Natural killer cell (primary cell): Measurements from ENCODE around the gene GALNT4. TPM values are rescaled to one million over a fixed set of nuclear protein-coding genes. Genes with fewer than 3 reads are reported as not detected.

Experiments
- ATAC-seq, 3 donors: fragments of 150-1000 bp in 2 of 3; fragments of 200-7000 bp in 1 of 3; cut with Tn5 transposase; 1 replicate in 1 of 3; 2 replicates in 2 of 3; pipeline ENCODE4 v1.10.0; 2021; ENCODE audit warnings: mild to moderate bottlenecking in 2 of 3, moderate library complexity in 2 of 3
- DNase-seq, 2 donors: peaks; one replicate each; pipeline versions ENCODE4 v3.0.0 to v3.0.0-alpha.2; 2013 to 2021; ENCODE audit warnings: mixed read lengths in 1 of 2
- H3K27ac ChIP-seq: one replicate; pipeline ENCODE4 v1.5.1; 2013; ENCODE audit warnings: mild to moderate bottlenecking, low read length
- H3K27me3 ChIP-seq: one replicate; pipeline ENCODE4 v1.6.1; 2013; ENCODE audit warnings: low read length; ENCODE audit not compliant: control insufficient read depth, insufficient read depth
- H3K36me3 ChIP-seq: one replicate; pipeline ENCODE4 v1.6.1; 2013; ENCODE audit warnings: low read length; ENCODE audit not compliant: control insufficient read depth, insufficient read depth
- H3K4me1 ChIP-seq: one replicate; pipeline ENCODE4 v1.6.1; 2013; ENCODE audit warnings: low read length; ENCODE audit not compliant: control insufficient read depth, insufficient read depth
- H3K4me3 ChIP-seq: one replicate; pipeline ENCODE4 v1.5.1; 2013; ENCODE audit warnings: low read length
- H3K9me3 ChIP-seq: one replicate; pipeline ENCODE4 v1.6.1; 2013; ENCODE audit warnings: low read length; ENCODE audit not compliant: control insufficient read depth, insufficient read depth
- H3K27ac Mint-ChIP-seq, 2 donors: one replicate each; pipeline ENCODE4 v1.8.0; 2022; ENCODE audit warnings: mild to moderate bottlenecking in 2 of 2, mixed read lengths in 2 of 2, moderate library complexity in 1 of 2
- H3K27me3 Mint-ChIP-seq, 2 donors: one replicate each; pipeline ENCODE4 v1.8.0; 2022; ENCODE audit warnings: low read depth in 2 of 2, mixed read lengths in 2 of 2
- H3K36me3 Mint-ChIP-seq: one replicate; pipeline ENCODE4 v1.8.0; 2022; ENCODE audit warnings: mixed read lengths
- H3K4me1 Mint-ChIP-seq, 2 donors: one replicate each; pipeline ENCODE4 v1.8.0; 2022; ENCODE audit warnings: mixed read lengths in 2 of 2
- H3K4me3 Mint-ChIP-seq: one replicate; pipeline ENCODE4 v1.8.0; 2022; ENCODE audit warnings: mild to moderate bottlenecking, moderate library complexity, mixed read lengths
- H3K9me3 Mint-ChIP-seq, 2 donors: one replicate each; pipeline ENCODE4 v1.8.0; 2022; ENCODE audit warnings: mixed read lengths in 2 of 2
- CTCF ChIP-seq: fragments of 200-600 bp; IDR thresholded peaks from one replicate; pipeline ENCODE4 v1.8.0; 2022; ENCODE audit warnings: antibody characterized with exemption
- WGBS: methylation state at CpG from one replicate; pipeline ENCODE4 v1.1.7; 2013; ENCODE audit warnings: missing lambda C conversion rate; ENCODE audit not compliant: insufficient coverage; 5-methylcytosine and 5-hydroxymethylcytosine counted together
- intact Hi-C: fragments of 100-400 bp; cut with micrococcal nuclease; formaldehyde crosslinking; loops from one replicate; pipeline ENCODE4 v1.14.2; 2022
- total RNA-seq, 4 donors: library from RNA; stranded (reverse); fragments of 120-200 nt in 1 of 4; gene quantifications; one replicate each; pipeline versions ENCODE4 v1.2.3 to v1.2.4, GENCODE V29; 2013 to 2022

Gene GALNT4
- total RNA-seq, 3 donors from 2014 or later (not counting 1 experiment from before 2014, with no cell fraction given), result 14.3 to 19.9 (median 18.7) TPM

DNA sequence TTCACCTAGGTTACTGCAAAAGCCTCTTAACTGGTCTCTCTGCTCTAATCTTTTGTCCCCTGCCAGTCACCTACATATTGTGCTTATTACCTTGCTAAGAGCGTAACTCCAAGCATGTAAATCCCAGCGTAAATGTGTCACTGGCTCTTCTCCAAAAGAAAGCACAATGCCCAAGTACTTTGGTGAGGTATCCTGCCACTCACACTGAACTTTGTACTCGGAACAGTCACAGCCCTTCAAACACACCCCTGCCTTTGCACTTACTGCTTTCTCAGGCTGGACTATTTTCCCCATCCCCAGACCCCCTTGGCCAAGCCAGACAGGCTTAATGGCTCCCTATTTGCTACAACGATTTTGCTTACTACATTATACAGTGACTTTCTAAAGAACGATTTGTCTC lies 31.7 kb downstream of the GALNT4 start:
- Histone ChIP-seq H3K4me1 (peaks cover 5% of the 10 kb centered on the region), H3K27ac (no peak overlapping the region), H3K27me3 (no peaks in the 10 kb centered on the region), H3K36me3 (peaks cover 19% of the 10 kb centered on the region), H3K4me3 (no peak overlapping the region), H3K9me3 (no peaks in the 10 kb centered on the region)
- no peaks in the 10 kb centered on the region for H3K36me3 Mint-ChIP-seq
- intact Hi-C loops, result no loop called here
- H3K4me1 Mint-ChIP-seq, result peaks cover 27 to 30% of the 10 kb centered on the region in 2 donors
- H3K27me3 Mint-ChIP-seq, result no peaks in the 10 kb centered on the region
- H3K4me3 Mint-ChIP-seq, result no peak overlapping the region
- DNase-seq, result no peak
- H3K9me3 Mint-ChIP-seq, result no peaks in the 10 kb centered on the region
- H3K27ac Mint-ChIP-seq, result no peak overlapping the region
- TF ChIP-seq CTCF, result no peak
- no peak for ATAC-seq
- WGBS, result 72% methylated on average over 5 of the region's 5 CpGs

DNA sequence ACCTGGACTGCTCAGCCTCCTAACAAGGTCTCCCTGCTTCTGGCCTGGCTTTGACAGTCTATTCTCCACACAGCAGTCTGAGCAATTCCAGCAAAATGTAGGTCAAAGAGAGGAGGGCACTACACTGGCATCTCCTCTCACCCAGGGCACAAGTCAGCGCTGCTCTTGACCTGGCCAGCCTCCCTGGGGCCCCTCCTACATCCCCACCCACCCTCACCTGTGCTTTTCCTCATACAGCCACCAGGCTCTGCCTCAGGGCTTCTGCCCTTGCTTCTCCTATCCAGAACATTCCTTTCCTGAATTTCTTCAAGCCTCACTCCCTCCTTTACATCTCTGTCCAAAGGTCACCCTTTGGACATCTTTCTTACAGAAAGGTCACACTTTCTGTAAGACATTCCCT lies 33.7 kb downstream of the GALNT4 start:
- H3K27me3 Mint-ChIP-seq, result no peaks in the 10 kb centered on the region
- no peak overlapping the region for H3K4me3 Mint-ChIP-seq
- no peaks in the 10 kb centered on the region for H3K9me3 Mint-ChIP-seq
- peaks cover 20% of the 10 kb centered on the region for H3K36me3 ChIP-seq
- DNase-seq, result no peak
- peaks cover 28 to 30% of the 10 kb centered on the region in 2 donors for H3K4me1 Mint-ChIP-seq
- TF ChIP-seq CTCF, result no peak
- no peak for ATAC-seq
- intact Hi-C loops, result no loop called here
- no peak overlapping the region for H3K4me3 ChIP-seq
- peaks cover 5% of the 10 kb centered on the region for H3K4me1 ChIP-seq
- no peak overlapping the region for H3K27ac ChIP-seq
- H3K9me3 ChIP-seq, result no peaks in the 10 kb centered on the region
- 95% methylated on average over 1 of the region's 1 CpG for WGBS
- H3K27me3 ChIP-seq, result no peaks in the 10 kb centered on the region
- no peak overlapping the region for H3K27ac Mint-ChIP-seq
- no peaks in the 10 kb centered on the region for H3K36me3 Mint-ChIP-seq

GRCh38 chr12:89486264-89486663 lies 38.3 kb downstream of the GALNT4 start:
- Histone ChIP-seq H3K4me3 (no peak overlapping the region), H3K9me3 (no peaks in the 10 kb centered on the region), H3K27ac (no peak overlapping the region), H3K27me3 (no peaks in the 10 kb centered on the region), H3K36me3 (peaks cover 16% of the 10 kb centered on the region), H3K4me1 (no peaks in the 10 kb centered on the region)
- intact Hi-C loops, result no loop called here
- no peak for ATAC-seq
- no peak for DNase-seq
- WGBS, result 98% methylated on average over 2 of the region's 2 CpGs
- Mint-ChIP-seq H3K9me3 (no peaks in the 10 kb centered on the region), H3K4me3 (no peak overlapping the region), H3K36me3 (no peaks in the 10 kb centered on the region), H3K27ac (peak overlapping the region in 1 of 2 donors; percentile 2), H3K4me1 (peaks cover 5 to 16% of the 10 kb centered on the region in 2 donors), H3K27me3 (no peaks in the 10 kb centered on the region)
- no peak for TF ChIP-seq CTCF

DNA sequence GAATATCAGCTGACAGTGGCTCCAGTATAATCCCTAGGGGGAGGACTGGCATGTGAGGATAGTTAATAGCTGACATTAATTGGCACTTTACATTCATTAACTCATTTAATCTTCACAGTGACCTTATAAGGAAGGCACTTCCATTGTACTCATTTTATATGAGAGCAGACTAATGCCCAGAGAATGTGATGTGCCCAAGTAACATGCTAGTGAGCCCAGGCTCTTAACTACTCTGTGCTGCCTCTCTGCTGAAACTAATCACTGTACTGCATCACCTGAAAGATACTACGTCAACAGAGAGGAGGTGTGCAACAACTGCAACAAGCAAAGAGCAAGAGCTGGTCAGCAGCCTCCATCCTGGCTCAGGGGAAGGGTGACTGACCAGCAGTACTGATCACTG lies 40.1 kb downstream of the GALNT4 start:
- Mint-ChIP-seq H3K27me3 (no peaks in the 10 kb centered on the region), H3K4me3 (no peak overlapping the region), H3K27ac (no peak overlapping the region), H3K9me3 (no peaks in the 10 kb centered on the region), H3K4me1 (peaks cover 5 to 16% of the 10 kb centered on the region in 2 donors), H3K36me3 (no peaks in the 10 kb centered on the region)
- Histone ChIP-seq H3K36me3 (peaks cover 9% of the 10 kb centered on the region), H3K27ac (no peak overlapping the region), H3K4me1 (no peaks in the 10 kb centered on the region), H3K9me3 (no peaks in the 10 kb centered on the region), H3K27me3 (no peaks in the 10 kb centered on the region), H3K4me3 (no peak overlapping the region)
- WGBS, result 97% methylated on average over 1 of the region's 1 CpG
- no peak for ATAC-seq
- intact Hi-C loops, result no loop called here
- TF ChIP-seq CTCF, result no peak
- DNase-seq, result no peak
